Naive thymus-derived CD8-positive, alpha-beta T cell (primary cell): ENCODE data around the gene FOXP3. TPM values are rescaled to one million over a fixed set of nuclear protein-coding genes. Genes with fewer than 3 reads are reported as not detected.

ENCODE experiments used
- ATAC-seq, 2 donors: fragments of 150-1000 bp; cut with Tn5 transposase in 1 of 2; sonication (Bioruptor Pico), chemical (Tn5 transposase) in 1 of 2; 1 replicate in 1 of 2; 2 replicates in 1 of 2; pipeline ENCODE4 v1.10.0; 2021; ENCODE audit warnings: mild to moderate bottlenecking in 2 of 2, moderate library complexity in 2 of 2
- POLR2A ChIA-PET: fragments of 350-600 bp; sonication (Branson Sonifier 250); formaldehyde crosslinking; loops from one replicate; lab custom pipeline; 2021; ENCODE audit warnings: antibody characterized with exemption; lab: Charles Lee
- DNase-seq, 10 donors: peaks; one replicate each; pipeline versions ENCODE4 v3.0.0 to v3.0.0-alpha.2; 2020 to 2022
- H3K27ac Mint-ChIP-seq, 10 donors: one replicate each; pipeline ENCODE4 v1.8.0; 2020 to 2022; ENCODE audit warnings: mild to moderate bottlenecking in 10 of 10, mixed read lengths in 10 of 10, moderate library complexity in 4 of 10, inconsistent platforms in 1 of 10
- H3K27me3 Mint-ChIP-seq, 5 donors: one replicate each; pipeline ENCODE4 v1.8.0; 2021 to 2022; ENCODE audit warnings: mixed read lengths in 5 of 5
- H3K36me3 Mint-ChIP-seq, 3 donors: one replicate each; pipeline ENCODE4 v1.8.0; 2020 to 2022; ENCODE audit warnings: mixed read lengths in 3 of 3, mild to moderate bottlenecking in 2 of 3, inconsistent platforms in 1 of 3
- H3K4me1 Mint-ChIP-seq, 4 donors: one replicate each; pipeline ENCODE4 v1.8.0; 2021 to 2022; ENCODE audit warnings: mixed read lengths in 4 of 4
- H3K4me3 Mint-ChIP-seq, 10 donors: one replicate each; pipeline ENCODE4 v1.8.0; 2020 to 2022; ENCODE audit warnings: mild to moderate bottlenecking in 10 of 10, mixed read lengths in 10 of 10, moderate library complexity in 6 of 10, inconsistent platforms in 1 of 10
- H3K9me3 Mint-ChIP-seq, 9 donors: one replicate each; pipeline ENCODE4 v1.8.0; 2020 to 2022; ENCODE audit warnings: mixed read lengths in 9 of 9, mild to moderate bottlenecking in 3 of 9, inconsistent platforms in 1 of 9, moderate library complexity in 1 of 9
- polyA plus RNA-seq, 3 donors: library from polyadenylated mRNA; unstranded; fragments of 300-500 nt; fragmentation: Illumina TruSeq; gene quantifications; one replicate each; pipeline ENCODE4 v1.2.3, GENCODE V29; 2021
- total RNA-seq, 8 experiments: library from RNA in 2 of 8; stranded (reverse) in 2 of 8; gene quantifications; one replicate each; pipeline ENCODE4 v1.2.3 and lab custom pipeline; 2021 to 2026

Gene FOXP3
- total and polyA plus RNA-seq, 5 experiments from 2014 or later: 0.17 to 0.41 (median 0.25) TPM; not detected in 1

DNA sequence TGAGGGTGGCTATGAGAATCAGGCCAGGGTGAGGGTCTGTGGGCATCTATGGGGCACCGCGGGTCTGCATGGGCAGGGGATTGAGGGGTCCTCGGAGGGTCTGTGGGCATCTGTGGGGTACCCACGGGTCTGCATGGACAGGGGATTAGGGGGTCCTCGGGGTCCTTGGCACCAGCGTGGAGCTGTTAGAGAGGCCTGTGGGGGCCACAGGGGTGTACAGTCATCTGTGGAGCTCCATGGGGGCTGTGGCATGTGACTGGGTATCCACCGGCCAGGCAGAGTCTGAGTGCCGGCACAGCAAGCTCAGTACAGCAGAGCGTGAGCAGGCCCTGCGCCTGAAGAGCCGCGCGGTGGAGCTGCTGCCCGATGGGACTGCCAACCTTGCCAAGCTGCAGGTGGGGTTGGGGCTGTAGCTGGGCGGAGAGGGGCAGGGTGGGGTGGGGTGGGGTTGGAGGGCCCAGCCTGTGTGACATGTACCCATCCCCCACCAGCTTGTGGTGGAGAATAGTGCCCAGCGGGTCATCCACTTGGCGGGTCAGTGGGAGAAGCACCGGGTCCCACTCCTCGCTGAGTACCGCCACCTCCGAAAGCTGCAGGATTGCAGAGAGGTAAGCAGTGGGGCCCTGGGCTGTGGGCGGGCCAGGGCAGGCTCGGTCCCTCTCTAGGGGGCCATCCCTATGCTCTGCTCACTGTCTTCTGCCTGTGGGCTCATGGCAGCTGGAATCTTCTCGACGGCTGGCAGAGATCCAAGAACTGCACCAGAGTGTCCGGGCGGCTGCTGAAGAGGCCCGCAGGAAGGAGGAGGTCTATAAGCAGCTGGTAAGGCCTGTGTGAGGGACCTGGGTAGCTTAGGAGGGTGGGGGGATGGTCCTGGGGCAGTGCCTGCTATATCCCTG, 16.3 kb downstream of the FOXP3 start:
- H3K4me1 Mint-ChIP-seq: peaks cover 7 to 19% (median 12%) of the 10 kb centered on the region in 4 donors
- ATAC-seq (no peak), DNase-seq (no peak)
- peak overlapping the region in 2 of 10 donors; percentile 40 to 57 for H3K27ac Mint-ChIP-seq
- POLR2A ChIA-PET: interaction anchor here (0.9 to 1.4 kb wide), 4 partner anchors 8 to 13 kb away, joined by 3 to 6 read pairs (median 3); partner anchors contain the start of gene CCDC22
- no peaks in the 10 kb centered on the region for H3K27me3 Mint-ChIP-seq
- no peaks in the 10 kb centered on the region for H3K9me3 Mint-ChIP-seq
- H3K4me3 Mint-ChIP-seq: no peak overlapping the region
- peaks cover 0 to 60% (median 0%) of the 10 kb centered on the region in 3 donors for H3K36me3 Mint-ChIP-seq

DNA sequence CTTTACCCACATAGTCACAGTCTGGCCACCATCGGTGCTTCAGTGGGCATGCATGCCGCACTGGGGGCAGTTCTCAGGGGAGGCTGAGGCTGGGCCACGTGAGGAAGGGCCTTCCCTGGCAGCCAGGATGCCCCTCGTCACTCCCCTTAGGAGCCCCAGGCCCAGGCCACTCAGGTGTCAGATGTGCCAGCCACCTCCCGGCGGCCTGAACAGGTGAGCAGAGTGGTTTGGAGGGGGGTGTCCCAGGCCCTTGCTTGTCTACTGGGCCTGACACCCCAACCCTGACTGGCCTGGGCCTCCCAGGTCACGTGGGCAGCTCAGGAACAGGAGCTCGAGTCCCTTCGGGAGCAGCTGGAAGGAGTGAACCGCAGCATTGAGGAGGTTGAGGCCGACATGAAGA, 17.2 kb downstream of the FOXP3 start:
- POLR2A ChIA-PET: interaction anchor here (0.9 to 1.4 kb wide), 4 partner anchors 9 to 12 kb away, joined by 3 to 6 read pairs (median 3); partner anchors contain the start of gene CCDC22

DNA sequence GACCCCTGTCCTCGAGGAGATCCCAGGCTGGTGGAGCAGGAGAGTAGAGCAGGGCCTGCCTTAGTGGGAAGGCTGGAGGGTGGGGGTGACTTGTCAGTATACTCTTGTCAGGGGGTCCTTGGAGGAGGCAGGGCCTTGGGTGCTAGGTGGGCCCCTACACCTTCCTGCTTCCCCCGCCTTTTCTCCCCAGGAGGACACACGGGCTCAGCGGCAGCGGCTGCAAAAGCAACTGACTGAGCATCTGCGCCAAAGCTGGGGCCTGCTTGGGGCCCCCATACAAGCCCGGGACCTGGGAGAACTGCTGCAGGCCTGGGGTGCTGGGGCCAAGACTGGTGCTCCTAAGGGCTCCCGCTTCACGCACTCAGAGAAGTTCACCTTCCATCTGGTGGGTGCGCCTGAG, 18.0 kb downstream of the FOXP3 start:
- DNase-seq (no peak), ATAC-seq (no peak)
- Mint-ChIP-seq H3K27ac (peak overlapping the region in 1 of 10 donors; percentile 56), H3K9me3 (no peaks in the 10 kb centered on the region), H3K4me1 (peaks cover 7 to 17% (median 9%) of the 10 kb centered on the region in 4 donors), H3K4me3 (no peak overlapping the region), H3K36me3 (peaks cover 0 to 61% (median 0%) of the 10 kb centered on the region in 3 donors), H3K27me3 (no peaks in the 10 kb centered on the region)
- POLR2A ChIA-PET: no interaction called here

More for the DNA sequence above, 17.2 kb downstream of the FOXP3 start:
- H3K27ac Mint-ChIP-seq: no peak overlapping the region
- ATAC-seq: no peak
- H3K4me1 Mint-ChIP-seq: peaks cover 7 to 19% (median 10%) of the 10 kb centered on the region in 4 donors
- H3K9me3 Mint-ChIP-seq: no peaks in the 10 kb centered on the region
- no peaks in the 10 kb centered on the region for H3K27me3 Mint-ChIP-seq
- no peak for DNase-seq
- H3K4me3 Mint-ChIP-seq: no peak overlapping the region
- peaks cover 0 to 60% (median 0%) of the 10 kb centered on the region in 3 donors for H3K36me3 Mint-ChIP-seq

DNA sequence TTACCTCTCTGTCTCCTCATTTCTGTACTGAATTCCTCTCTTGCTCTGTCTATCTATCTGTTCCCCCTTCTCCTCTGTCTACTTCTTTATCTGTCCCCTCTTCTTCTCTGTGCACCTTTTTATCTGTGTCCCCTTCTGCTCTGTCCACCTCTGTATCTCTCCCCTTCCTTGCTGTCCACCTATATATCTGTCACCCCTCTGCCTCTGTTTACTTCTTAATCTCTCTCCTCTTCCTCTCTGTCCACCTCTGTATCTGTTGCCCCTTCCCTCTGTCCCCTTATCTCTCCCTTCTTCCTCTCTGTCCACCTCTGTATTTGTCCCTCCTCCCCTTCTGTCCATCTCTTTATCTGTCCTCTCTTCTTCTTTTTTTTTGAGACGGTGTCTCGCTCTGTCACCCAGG, 20.3 kb downstream of the FOXP3 start:
- POLR2A ChIA-PET: no interaction called here
- DNase-seq (no peak), ATAC-seq (no peak)
- H3K4me1 Mint-ChIP-seq: peaks cover 0 to 13% (median 6%) of the 10 kb centered on the region in 4 donors
- no peaks in the 10 kb centered on the region for H3K9me3 Mint-ChIP-seq
- H3K27me3 Mint-ChIP-seq: no peaks in the 10 kb centered on the region
- peaks cover 0 to 59% (median 0%) of the 10 kb centered on the region in 3 donors for H3K36me3 Mint-ChIP-seq
- H3K27ac Mint-ChIP-seq: peak overlapping the region in 3 of 10 donors; percentile 13 to 83 (median 43)
- no peak overlapping the region for H3K4me3 Mint-ChIP-seq

DNA sequence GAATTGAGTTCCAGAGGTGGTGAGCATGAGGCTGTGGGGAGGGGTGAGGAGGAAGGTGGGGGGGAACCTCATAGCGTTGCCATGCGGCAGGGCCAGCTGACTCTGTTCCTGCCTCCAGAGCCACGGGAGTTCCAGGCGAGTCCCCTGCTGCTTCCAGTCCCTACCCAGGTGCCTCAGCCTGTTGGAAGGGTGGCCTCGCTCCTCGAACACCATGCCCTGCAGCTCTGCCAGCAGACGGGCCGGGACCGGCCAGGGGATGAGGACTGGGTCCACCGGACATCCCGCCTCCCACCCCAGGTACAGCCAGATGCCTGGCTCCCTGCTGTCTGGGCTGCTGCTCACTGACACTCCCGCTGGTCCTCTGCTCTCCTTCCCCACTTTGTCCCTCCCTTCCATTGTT, 21.3 kb downstream of the FOXP3 start:
- peaks cover 0 to 14% (median 7%) of the 10 kb centered on the region in 4 donors for H3K4me1 Mint-ChIP-seq
- no peaks in the 10 kb centered on the region for H3K9me3 Mint-ChIP-seq
- no peaks in the 10 kb centered on the region for H3K27me3 Mint-ChIP-seq
- DNase-seq (peak in 1 of 10 donors; percentile 28), ATAC-seq (no peak)
- H3K36me3 Mint-ChIP-seq: peaks cover 0 to 52% (median 0%) of the 10 kb centered on the region in 3 donors
- POLR2A ChIA-PET: no interaction called here
- H3K27ac Mint-ChIP-seq: peak overlapping the region in 1 of 10 donors; percentile 54
- H3K4me3 Mint-ChIP-seq: no peak overlapping the region

DNA sequence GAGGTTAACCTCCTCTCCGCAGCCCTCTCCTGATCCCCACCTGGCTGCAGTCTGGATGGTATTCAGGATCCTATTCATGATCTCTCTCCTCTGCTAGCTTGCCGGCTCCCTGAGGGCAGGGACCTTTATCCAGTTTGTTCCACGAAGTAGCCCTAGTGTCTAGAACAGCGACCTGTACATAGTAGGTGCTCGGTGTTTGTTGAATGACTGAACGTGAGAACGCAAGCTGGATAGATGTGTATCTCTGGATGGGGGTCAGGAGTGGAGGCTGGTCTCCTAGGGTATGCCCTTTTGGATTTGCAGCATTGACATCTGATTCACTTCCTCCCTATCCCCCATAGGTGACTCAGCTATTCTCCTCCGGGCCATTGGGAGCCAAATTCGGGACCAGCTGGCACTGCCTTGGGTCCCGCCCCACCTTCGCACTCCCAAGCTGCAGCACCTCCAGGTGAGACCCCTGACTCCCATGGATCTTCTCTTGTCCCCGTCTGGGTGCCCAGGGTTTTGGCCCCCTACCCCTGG, 21.9 kb downstream of the FOXP3 start:
- H3K27ac Mint-ChIP-seq: peak overlapping the region in 2 of 10 donors; percentile 15 to 52
- peaks cover 0 to 16% (median 8%) of the 10 kb centered on the region in 4 donors for H3K4me1 Mint-ChIP-seq
- POLR2A ChIA-PET: interaction anchor here (0.6 kb wide), 1 partner anchor 191 kb away, joined by 6 read pairs; no protein-coding TSS in a partner anchor
- peaks cover 0 to 47% (median 0%) of the 10 kb centered on the region in 3 donors for H3K36me3 Mint-ChIP-seq
- no peaks in the 10 kb centered on the region for H3K9me3 Mint-ChIP-seq
- no peak overlapping the region for H3K4me3 Mint-ChIP-seq
- ATAC-seq (no peak), DNase-seq (peak in 1 of 10 donors; percentile 4)
- no peaks in the 10 kb centered on the region for H3K27me3 Mint-ChIP-seq

DNA sequence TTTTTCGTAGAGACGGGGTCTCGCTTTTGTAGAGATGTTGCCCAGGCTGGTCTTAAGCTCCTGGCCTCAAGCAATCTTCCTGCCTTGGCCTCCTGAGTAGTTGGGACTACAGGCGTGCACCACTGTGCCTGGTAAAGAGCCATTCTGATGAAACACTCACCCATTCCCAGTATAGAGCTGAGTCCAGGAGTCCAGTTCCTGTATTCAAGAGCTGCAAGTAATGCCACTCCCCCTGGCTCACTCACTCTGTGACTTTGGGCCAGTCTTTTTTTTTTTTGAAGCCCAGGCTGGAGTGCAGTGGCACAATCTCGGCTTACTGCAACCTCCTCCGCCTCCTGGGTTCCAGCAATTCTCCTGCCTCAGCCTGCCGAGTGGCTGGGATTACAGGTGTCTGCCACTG, 25.8 kb downstream of the FOXP3 start:
- H3K36me3 Mint-ChIP-seq: peaks cover 0 to 20% (median 0%) of the 10 kb centered on the region in 3 donors
- H3K4me3 Mint-ChIP-seq: no peak overlapping the region
- peaks cover 12 to 34% (median 26%) of the 10 kb centered on the region in 4 donors for H3K4me1 Mint-ChIP-seq
- DNase-seq (no peak), ATAC-seq (no peak)
- H3K27ac Mint-ChIP-seq: peak overlapping the region in 1 of 10 donors; percentile 27
- H3K27me3 Mint-ChIP-seq: no peaks in the 10 kb centered on the region
- no peaks in the 10 kb centered on the region for H3K9me3 Mint-ChIP-seq
- POLR2A ChIA-PET: no interaction called here

DNA sequence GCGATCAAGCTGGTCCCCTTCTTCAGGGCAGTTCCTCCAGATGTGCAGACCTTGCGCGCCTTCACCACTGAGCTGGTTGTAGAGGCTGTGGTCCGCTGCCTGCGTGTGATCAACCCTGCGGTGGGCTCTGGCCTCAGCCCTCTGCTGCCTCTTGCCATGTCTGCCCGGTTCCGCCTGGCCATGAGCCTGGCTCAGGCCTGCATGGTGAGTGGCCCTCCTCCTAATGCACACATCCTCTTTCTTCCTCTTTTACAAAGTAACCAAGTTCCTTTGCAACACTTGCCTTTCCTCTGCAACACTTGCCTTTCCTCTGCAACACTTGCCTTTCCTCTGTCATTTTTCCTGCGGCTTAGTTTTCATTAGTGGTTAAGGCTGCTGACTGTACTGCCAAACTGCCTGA, 27.4 kb downstream of the FOXP3 start:
- peaks cover 14 to 35% (median 26%) of the 10 kb centered on the region in 4 donors for H3K4me1 Mint-ChIP-seq
- DNase-seq (peak in 1 of 10 donors; percentile 4), ATAC-seq (no peak)
- peak overlapping the region; percentile 52 to 95 (median 92) for H3K4me3 Mint-ChIP-seq
- POLR2A ChIA-PET: interaction anchor here (0.8 kb wide), 1 partner anchor 11 kb away, joined by 3 read pairs; no protein-coding TSS in a partner anchor
- H3K9me3 Mint-ChIP-seq: no peaks in the 10 kb centered on the region
- peaks cover 0 to 10% (median 0%) of the 10 kb centered on the region in 3 donors for H3K36me3 Mint-ChIP-seq
- no peaks in the 10 kb centered on the region for H3K27me3 Mint-ChIP-seq
- peak overlapping the region in 9 of 10 donors; percentile 45 to 90 (median 78) for H3K27ac Mint-ChIP-seq

DNA sequence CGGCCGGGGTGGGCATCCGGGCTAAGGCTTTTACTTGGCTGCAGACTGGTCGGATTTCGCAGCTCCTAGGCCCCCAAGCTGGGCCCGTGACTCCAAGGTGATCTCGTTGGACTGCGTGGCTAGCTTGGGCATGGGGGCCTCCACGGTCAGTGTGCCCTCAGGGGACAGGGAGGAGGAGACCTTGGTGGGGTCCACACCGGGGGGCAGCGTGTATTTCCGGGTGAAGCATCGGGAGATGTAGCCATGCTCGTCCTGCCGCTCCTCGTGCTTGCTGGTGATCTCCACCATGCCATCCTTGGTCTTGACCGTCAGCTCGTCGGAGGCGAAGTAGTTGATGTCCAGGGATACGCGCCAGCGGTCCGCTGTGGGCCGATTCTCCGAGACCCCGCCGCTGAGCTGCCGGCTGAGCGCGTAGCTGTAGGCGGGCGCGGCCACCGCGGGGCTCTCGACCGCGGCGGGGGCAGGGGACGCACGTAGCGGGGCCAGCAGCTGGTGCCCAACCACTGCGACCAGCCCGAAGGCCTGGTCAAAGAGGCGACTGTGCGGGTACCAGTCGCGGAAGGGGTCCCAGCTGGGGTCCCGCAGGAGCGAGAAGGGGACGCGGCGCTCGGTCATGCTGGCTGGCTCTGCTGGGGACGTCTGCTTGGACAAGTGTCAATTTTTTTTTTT, 30.5 kb downstream of the FOXP3 start:
- POLR2A ChIA-PET: interaction anchor here (0.6 to 2.1 kb wide), 3 partner anchors 36 to 76 kb away, joined by 3 to 9 read pairs (median 7); partner anchors contain the start of gene PPP1R3F
- DNase-seq (no peak), ATAC-seq (no peak)
- no peaks in the 10 kb centered on the region for H3K9me3 Mint-ChIP-seq
- no peak overlapping the region for H3K4me3 Mint-ChIP-seq
- H3K27ac Mint-ChIP-seq: peak overlapping the region in 1 of 10 donors; percentile 57
- no peaks in the 10 kb centered on the region for H3K27me3 Mint-ChIP-seq
- peaks cover 14 to 40% (median 35%) of the 10 kb centered on the region in 4 donors for H3K4me1 Mint-ChIP-seq
- no peaks in the 10 kb centered on the region for H3K36me3 Mint-ChIP-seq

DNA sequence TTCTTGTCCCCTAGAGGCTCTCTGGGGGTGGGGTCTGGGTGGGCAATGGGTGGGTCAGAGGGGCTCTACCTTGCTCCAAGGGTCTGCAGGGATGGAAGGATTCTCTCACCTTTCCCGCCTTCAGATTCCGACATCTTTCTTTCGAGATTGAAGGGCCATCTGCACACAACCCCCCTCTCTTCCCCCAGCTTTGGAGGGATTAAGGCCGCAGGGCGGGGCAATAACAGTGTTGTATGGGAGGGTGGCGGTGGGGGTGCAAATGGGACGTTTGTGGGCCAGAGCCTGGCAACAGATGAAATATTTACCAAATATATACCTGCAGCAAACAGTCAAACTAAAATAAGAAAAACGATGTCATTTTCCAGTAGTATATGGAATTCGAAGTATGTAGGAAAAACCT, 31.3 kb downstream of the FOXP3 start, which contains the start of gene CACNA1F:
Gene CACNA1F (minus strand): TSS at position 165 of the 400 bp plus-strand sequence. CDS start 31 bp downstream, at position 134.
- H3K9me3 Mint-ChIP-seq: no peaks in the 10 kb centered on the region
- H3K36me3 Mint-ChIP-seq: no peaks in the 10 kb centered on the region
- no peak for DNase-seq
- POLR2A ChIA-PET: no interaction called here
- peak within 1 kb of the TSS in 2 of 10 donors; percentile 24 to 26 for H3K4me3 Mint-ChIP-seq
- no peaks in the 10 kb centered on the region for H3K27me3 Mint-ChIP-seq
- H3K4me1 Mint-ChIP-seq: peaks cover 14 to 38% (median 34%) of the 10 kb centered on the region in 4 donors
- no peak for ATAC-seq
- H3K27ac Mint-ChIP-seq: peak within 1 kb of the TSS in 7 of 10 donors; percentile 31 to 75 (median 54)

DNA sequence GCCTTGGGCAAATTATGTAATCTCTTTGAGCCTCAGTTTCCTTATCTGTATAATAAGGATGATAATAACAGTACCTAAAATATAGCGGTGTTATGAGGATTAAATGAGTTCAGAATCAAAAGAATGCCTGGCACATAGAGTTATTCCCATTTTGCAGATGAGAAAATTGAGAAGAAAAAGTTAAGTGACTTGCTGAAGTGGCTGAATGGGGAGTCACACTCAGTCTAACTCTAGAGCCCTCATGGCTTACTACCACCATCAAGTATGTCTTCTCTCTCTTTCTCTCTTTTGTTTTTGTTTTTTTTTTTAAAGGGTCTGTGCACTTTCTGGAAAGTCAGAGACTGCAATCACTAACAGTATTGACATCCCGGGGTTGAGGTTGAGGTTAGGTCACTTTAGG, 32.0 kb downstream of the FOXP3 start:
- Mint-ChIP-seq H3K4me1 (peaks cover 14 to 36% (median 33%) of the 10 kb centered on the region in 4 donors), H3K9me3 (no peaks in the 10 kb centered on the region), H3K4me3 (peak overlapping the region in 2 of 10 donors; percentile 24 to 26), H3K27ac (peak overlapping the region in 3 of 10 donors; percentile 31 to 75 (median 54)), H3K27me3 (no peaks in the 10 kb centered on the region), H3K36me3 (no peaks in the 10 kb centered on the region)
- POLR2A ChIA-PET: interaction anchor here (1.1 kb wide), 1 partner anchor 37 kb away, joined by 3 read pairs; the partner anchor contains the start of gene PPP1R3F
- DNase-seq (no peak), ATAC-seq (no peak)
